Measurements from ENCODE around the gene KCNQ4.

KCNQ4 gene

DNA sequence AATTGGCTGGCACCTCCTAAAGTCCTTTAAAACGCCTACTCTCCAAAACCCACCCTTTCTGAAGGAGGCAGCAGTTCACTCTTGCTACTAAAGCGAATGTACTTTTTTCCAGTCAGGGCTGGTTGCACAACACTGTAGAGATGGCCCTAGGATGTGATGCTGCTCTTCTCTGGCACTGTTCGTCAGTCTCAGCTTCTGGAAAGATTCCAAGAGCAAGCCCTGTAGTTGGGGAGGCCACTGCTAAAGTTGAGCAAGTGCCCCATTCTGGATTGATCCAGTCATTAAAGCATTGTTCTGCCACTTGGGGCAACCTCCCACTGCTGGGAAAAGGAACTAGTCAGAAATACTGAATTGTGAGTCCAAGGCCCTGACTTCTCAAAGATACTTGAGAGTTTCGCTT is 28.5 kb upstream of the KCNQ4 start:
- DNase-seq, result no peak

- no peak for DNase-seq
Observed at GRCh38 chr1:40756523-40756922, 27.1 kb upstream of the KCNQ4 start.

DNA sequence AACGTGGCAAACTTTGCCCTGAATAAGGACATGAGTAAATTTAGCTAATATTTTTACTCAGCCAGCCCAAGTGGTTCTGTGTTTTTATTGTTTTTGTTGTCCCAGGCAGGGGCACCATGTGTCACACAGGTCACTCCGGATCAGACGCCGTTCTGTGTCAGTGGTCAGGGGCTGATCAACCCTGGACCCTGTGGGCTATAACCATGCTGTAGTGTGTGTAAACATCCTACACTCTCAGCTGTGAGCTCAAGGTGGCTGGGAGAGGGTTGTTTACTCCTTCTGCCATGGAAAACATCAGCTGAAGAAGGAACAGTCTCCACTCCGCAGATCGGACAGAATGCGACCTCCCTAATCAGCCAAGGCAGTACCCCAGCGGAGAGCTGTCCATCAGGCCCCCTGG is 26.5 kb upstream of the KCNQ4 start:
- DNase-seq, result no peak

DNA sequence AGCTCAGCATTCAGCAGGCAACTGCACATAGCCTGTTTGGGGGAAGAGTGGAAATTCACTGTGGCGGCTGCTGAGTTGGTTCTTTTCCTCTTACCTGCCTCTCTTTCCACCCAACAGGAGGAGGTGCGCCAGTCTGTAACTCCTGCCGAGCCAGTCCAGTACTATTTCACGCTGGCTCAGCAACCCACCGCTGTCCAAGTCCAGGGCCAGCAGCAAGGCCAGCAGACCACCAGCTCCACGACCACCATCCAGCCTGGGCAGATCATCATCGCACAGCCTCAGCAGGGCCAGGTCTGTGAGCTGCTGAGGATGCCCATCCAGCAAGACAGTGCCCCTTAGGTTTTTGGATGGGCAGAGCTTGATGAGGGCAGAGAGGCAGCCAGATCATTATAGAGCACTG is 25.6 kb upstream of the KCNQ4 start:
- no peak for DNase-seq

GRCh38 chr1:40758578-40759343 is 24.8 kb upstream of the KCNQ4 start:
- no peak for DNase-seq

DNA sequence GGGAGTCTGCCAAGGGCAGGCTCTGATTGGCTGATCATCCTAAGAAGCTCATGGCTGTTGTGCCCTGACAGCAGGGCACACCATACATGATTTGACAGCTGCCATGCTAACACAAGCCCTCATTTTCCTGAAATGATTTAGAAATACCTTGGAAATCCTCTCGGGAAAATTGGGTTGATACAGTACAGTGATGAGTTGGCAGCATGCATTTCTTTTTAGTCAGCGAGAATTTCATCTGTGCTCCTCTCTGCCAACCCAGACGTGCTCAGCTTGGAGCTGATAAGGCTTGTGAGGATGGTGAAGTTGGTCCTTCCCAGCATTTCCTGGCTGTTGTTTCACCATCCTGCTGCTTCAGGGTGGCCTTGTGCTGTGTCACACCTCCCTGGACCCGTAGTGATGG is 22.6 kb upstream of the KCNQ4 start:
- no peak for DNase-seq

DNA sequence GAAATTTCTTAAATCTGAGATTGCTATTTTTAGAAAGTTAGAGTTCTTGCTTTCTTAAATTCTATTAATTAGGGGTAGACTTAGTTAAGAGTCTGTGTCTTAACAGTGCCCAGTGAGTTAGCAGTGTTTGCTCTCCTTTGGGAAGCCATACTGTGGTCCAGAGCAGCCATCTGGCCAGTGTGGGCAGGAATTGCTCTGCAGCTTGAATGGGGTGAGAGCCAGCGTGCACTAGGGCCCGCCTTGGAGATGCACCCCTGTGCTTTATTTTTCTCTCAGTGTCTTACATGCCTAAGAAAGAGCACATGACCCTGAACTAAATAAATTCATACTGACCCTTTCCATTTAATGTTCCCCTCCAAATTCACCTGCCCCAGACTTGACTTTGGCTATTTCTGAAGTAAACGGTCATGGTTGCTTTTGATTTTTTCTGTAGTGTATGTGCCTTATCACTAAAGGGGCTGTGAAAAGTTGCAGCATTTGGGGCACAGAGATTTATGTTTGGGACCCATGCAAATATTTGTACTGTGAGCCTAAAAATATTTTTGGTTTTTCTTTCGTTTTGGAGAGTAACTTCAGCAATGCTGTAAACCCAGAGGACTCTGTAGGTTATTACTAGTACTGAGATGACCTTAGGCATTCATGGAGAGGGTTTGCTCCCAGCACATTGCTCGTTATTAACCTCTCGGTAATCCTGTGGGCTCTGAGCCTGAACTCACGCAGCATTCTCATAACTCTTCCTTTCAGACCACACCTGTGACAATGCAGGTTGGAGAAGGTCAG is 21.3 kb upstream of the KCNQ4 start:
- DNase-seq, result no peak

DNA sequence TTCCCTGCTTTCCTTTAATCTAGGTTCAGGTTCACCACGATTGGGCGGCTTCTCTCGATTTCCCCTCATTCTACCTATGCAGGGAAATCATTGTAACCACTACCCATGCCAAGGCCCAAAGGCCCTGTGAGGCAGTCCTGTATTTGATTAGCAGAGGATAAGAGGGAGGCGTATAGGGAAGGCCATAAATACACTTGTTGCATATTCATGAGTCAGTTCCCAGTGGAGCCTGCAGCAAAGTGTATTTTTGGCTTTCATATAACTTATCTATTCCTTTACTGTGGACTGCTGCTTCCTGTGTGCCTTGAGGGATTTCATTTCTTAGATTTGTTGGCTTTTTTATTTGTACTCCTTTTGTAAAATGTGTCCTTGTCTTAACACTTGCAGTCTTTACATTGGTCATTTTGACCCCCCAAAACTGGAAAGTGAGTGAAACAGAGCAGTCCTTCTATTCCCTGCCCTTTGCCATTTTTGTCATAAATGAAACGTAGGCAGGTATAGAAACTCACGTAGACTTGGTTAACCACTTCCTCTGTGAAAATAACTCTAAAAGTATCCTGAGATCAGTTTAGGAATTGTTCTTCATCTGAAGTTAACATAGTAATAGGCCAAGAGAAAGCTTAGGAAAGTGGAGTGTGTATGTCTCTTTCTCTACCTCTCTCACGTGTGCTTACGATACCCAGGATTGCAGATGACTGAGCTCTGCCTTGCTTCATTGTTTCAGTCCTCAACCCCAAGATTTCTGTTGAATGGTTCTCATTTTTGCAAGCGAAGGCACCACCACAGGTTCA is 19.6 kb upstream of the KCNQ4 start:
- DNase-seq, result no peak

DNA sequence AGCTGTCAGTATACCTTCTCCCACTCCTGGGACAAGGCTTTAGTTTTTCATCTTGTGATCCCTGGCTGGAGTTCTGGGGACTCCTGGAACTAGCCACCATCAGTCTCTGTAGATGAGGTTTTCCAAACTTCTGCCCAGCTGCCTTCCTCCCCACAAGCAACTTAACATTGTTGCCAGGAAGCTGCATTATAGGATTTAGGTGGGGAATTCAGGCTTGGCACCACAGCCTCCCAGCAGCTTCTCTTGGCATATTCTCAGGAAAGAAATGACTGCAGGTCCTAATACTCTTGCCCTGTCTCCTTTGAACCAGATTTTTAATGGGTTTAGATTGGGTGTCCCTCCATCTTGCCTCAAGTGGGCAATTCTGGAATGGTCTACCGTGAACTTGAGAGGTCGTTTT is 18.6 kb upstream of the KCNQ4 start:
- DNase-seq, result no peak

- DNase-seq, result no peak
Observed at GRCh38 chr1:40766017-40766416, 17.6 kb upstream of the KCNQ4 start.

DNA sequence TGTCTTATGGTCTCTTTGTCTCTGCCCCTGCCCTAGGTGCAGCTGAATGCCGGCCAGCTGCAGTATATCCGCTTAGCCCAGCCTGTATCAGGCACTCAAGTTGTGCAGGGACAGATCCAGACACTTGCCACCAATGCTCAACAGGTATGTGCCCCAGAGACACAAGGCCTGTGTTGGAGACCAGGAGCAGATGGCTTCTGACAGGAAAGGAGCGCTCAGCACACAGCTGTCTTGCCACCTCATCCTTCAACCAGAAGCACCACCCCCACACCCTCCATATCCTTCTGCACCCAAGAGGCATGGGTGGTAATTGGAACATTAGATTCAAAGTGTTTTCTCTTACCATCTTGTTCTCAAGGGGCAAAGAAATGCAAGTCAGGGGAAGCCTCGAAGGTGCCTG is 17.0 kb upstream of the KCNQ4 start:
- DNase-seq, result no peak

- no peak for DNase-seq
Observed at GRCh38 chr1:40768146-40768990, 15.2 kb upstream of the KCNQ4 start.

DNA sequence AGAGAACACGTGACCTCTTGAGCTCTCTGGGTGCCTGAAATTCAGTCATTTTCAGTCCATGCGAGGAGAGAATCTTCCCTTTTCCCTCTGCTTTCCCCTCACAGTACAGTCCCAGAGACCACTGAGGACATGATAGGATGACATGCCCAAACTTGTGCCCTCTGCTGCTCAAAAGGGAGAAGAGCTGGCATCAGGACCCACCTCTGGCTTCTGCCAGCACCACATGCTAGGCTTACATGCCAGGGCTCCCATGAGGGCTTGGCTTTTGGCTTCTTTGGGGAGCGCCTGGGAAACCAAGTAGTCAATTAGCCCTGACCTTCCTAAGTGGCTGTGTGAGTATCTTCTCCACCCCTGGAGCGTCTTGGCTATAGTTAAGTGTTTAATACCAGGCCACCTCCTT is 13.8 kb upstream of the KCNQ4 start:
- no peak for DNase-seq

DNA sequence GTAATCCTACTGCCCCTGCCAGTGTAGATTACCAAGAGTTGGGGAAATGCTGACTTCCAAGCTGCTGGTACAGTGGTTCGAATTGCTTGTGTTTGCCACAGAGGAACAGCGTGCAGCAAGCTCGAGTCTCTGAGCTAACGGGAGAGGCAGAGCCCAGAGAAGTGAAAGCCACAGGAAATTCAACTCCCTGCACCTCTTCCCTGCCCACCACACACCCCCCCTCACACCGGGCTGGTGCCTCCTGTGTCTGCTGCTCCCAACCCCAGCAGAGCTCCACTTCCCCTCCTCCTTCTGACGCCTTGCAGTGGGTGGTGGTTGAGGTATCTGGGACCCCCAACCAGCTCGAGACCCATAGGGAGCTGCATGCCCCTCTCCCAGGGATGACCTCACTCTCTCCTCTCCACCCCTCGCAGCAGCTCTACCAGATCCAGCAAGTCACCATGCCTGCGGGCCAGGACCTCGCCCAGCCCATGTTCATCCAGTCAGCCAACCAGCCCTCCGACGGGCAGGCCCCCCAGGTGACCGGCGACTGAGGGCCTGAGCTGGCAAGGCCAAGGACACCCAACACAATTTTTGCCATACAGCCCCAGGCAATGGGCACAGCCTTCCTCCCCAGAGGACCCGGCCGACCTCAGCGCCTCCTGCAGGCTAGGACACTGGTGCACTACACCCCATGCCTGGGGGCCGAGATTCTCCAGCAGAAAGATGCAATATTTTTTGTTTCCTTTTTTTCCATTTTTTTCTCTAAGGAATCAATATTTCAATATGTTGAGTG is 13.1 kb upstream of the KCNQ4 start:
- no peak for DNase-seq

- DNase-seq, result no peak
Observed at GRCh38 chr1:40772146-40772955, 11.2 kb upstream of the KCNQ4 start.

DNA sequence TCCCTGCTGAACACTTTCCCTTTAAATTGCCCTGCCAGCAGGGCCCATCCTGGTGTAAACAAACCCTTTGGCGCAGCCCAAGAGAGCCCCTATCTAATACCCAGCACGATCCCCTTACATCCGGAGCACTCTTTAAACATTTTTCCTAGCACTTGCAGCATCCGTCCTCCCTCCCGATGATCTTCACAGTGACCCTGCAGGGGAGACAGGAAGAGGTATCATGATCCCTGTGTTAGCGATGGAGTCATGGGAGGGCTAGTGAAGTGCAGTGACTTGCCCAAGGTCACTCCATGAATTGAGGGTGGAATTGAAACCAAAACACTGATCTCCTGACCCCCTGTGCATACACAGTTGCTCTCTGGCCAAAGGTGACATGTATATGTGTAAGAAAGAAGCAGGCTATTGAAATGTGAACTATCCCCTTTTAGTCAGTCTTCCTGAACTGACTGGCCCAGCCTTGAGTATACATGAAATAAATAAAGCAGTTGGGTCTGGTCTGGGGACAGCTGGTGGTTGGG is 9.8 kb upstream of the KCNQ4 start:
- DNase-seq, result no peak

DNA sequence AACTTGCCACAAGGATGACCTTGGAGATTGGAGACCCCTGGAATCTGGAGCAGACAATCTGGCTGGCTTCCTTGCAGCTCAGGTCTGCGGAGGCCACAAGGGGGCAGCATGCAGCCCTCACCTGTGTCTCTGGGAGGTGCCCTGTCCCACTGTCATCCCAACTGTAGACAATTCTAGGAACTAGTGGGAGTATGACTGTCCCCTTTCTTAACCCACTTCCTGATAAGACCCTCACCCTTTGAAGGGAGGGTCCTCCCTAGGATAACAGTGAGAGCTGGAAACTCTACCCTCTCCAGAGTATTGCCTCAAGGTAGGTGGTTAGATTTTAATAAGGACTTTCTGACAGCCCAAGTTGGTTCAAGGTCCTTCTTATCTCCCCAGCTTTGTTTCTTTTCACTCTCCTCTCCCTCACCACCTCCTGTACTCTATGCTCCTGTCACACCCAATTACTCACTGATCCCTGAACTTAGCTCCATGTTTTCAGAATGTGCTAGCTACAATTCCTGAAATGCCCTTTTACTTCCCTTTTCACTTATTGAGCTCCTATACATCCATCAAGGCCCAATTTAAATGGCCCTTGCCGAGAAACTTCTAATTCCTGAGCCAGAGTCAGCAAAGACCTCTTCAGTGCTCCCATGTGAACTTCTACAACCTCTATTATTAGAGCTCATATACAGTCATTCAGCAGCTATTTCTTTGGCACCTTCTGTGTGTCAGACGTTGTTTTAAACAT is 9.2 kb upstream of the KCNQ4 start:
- DNase-seq, result peak; percentile 58

DNA sequence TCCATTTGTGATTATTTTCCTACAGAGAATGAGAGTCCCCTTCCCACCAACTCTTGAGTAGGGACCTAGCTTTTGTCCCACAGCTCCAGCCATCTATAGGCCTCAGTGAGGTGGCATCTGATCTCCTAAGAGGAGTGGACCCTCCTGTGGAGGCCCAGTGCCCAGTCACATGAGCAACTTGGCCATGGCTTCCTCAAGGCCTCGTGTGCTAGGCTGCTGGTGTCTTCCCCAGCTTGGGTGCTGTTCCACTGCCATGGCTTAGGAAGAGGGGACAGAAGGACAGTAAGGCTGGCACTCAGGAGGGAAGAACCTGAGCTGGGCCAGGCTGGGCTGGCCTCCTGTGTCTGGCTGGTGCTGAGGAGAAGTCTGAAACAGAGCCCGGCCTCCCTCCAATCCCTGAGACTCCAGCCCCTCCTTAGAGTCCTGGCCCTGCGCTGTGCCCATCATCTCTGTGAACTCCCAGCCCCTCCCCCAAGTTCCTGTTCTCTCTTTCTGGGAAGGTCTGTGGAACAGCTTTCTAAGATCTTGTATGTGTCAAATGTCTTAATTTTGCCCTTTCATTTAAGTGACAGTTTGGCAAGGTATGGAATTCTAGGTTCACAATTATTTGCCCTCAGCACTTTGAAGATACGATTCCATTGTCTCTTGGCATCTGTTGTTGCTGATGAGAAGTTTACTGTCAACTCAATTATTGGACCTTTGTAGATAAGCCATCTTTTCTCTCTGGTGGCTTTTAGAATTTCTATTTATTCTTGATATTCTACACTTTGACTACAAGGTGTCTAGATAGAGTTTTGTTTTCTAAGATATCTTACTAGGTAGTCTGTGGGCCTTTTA is 7.1 kb upstream of the KCNQ4 start:
- no peak for DNase-seq
